SKM-1 (cell line): Measurements from ENCODE around the gene IGLL1.
"Not testable (repeated sequence)": the region's sequence is repeated elsewhere in the genome, so short reads cannot be mapped to it uniquely, and the experiment has no call there.

ENCODE experiments used
- DNase-seq: peaks from one replicate; lab custom pipeline; 2025; ENCODE audit not compliant: unreplicated experiment; lab: John Stamatoyannopoulos, UW

IGLL1 gene

DNA sequence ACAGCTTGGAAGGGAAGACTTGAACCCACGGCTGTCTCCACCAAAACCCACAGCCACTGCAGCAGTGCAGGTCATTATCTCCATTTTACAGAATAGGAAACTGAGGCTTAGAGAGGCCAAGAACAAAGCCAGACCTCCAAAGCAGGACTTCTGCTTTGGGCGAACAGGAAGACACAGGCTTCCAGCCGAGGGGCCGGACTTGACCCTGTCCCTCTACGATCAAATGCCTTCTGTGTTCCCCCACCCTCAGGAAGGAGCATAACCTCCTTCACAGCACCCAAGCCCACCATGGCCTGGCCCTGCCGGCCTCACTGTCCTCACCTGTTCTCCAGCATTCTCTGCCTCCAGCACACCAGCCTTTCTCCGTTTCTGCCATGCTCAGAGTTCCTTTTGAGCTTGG, 15.8 kb downstream of the IGLL1 start:
- DNase-seq = no peak

DNA sequence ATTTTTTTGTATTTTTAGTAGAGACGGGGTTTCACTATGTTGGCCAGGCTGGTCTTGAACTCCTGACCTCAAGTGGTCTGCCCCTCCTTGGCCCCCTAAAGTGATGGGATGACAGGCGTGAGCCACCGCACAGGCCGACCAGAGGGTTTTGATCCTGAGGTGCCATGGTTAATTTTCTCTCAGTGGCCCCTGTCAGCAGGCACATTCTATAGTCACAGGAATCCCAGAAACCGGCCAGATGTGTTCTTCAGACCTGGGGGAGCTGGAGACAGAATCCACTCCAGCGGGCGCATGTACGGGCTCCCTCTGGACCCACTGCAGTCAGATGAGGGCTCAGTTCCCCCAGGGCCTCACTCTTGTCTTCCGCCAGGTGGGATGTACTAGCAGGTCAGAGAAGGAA, 17.0 kb downstream of the IGLL1 start:
- no peak for DNase-seq

DNA sequence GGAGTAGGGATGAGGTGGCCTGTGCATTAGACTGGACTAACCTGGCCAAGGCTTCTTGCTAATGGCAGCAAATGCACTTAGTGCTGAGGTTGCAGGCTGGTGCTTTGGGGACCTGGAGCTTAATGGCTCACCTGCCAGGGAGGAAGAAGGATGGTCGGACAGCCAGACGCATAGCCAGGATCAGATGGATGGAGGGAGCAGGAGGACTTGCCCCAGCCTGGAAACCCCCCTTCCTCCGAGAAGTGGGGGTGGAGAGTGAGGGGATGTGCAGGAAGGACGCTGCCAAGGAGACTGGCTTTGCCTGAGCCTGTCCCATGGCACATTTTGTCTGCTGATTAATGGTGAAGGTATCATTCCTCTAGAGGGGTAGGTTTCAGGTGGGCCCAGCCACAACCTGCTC, 17.9 kb downstream of the IGLL1 start:
- DNase-seq = no peak

DNA sequence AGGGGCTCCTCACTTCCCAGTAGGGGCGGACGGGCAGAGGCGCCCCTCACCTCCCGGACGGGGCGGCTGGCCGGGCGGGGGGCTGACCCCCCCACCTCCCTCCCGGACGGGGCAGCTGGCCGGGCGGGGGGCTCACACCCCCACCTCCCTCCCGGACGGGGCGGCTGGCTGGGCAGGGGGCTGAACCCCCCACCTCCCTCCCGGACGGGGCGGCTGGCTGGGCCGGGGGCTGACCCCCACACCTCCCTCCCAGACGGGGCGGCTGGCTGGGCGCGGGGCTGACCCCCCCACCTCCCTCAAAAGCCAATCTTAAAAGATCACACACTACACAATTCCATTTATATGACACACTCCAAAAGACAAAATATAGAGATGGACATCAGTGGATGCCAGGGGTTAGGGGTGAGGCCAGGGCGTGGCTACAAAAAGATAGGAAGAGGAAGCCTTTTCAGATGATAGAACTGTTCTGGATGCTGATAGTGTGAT, 19.0 kb downstream of the IGLL1 start:
- not testable (repeated sequence) for DNase-seq

DNA sequence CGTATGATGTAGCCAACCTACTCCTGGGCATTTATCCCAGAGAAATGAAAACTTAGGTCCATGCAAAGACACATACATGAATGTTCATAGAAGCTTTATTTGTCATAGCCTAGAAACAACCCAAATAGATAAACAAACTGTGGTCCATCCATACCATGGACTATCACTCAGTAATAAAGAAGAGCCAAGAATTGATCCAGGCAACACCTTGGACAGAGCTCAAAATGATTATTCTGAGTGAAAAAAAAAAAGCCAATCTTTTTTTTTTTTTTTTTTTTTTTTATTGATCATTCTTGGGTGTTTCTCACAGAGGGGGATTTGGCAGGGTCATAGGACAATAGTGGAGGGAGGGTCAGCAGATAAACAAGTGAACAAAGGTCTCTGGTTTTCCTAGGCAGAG, 19.9 kb downstream of the IGLL1 start:
- DNase-seq = not testable (repeated sequence)

DNA sequence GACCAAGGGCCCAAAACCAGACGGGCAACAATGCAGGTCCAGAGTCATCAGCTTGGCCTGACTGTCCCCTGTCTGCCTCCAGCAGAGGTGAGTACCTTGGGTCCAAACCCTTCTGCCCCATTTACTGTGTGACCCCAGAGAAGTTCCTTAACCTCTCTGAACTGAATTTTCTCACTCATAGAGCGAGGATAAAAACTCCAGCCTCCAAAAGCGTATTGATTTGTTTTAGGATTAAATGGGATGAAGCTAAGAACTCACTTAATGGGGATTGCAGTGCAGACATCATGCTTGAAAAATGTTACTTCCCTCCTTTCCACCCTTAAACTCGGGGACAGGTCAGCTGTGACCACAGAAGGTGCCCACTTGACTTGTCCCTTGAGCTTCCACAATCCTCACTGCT, 22.6 kb downstream of the IGLL1 start:
- no peak for DNase-seq

DNA sequence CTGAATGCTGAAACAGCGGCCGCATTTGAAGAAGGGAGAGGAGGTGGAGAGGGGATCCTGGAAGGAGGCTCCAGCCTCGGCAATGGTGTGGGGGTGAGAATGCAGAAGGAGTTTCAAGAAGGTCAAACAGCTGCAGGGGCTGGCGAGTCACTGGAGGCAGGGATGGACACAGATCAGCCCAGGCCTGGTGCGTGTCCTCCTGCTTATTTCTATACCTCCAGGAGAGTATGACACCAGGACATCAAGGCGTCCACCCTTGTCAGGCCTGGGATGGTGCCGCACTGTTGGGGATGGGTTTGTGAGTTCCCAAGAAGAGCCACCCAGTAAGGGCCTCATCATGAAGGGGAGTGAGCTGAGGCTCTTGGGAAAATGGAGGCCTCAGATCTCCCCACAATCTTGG, 23.1 kb downstream of the IGLL1 start:
- DNase-seq = no peak

DNA sequence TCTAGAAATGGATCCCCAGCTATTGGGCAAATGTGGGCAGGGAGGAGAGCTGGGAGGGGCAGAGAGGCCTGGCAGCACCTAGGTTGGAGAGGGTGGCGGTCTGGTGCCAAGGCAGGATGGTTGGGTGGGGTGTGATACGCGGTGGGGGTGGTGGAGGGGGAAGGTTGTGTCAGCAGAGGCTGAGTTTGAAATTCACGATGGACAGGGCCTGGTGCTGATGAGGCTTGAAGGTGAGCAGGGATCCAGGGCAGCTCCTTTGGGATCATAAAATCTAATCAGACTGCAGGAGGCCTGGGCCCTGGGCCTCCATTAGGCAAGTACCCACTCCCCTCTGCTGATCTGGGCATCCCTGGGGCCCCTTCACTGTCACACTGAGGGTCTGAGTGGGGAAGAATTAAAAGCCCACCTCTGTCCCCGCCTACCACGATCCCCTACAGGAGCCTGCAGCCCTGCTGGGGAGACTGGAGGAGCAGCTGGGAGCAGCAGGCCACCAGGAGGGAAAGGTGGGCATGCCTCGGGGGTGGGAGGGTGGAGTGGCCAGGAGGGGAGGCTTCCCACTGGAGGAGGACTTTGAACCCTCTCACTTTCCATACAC, 24.0 kb downstream of the IGLL1 start:
- no peak for DNase-seq

DNA sequence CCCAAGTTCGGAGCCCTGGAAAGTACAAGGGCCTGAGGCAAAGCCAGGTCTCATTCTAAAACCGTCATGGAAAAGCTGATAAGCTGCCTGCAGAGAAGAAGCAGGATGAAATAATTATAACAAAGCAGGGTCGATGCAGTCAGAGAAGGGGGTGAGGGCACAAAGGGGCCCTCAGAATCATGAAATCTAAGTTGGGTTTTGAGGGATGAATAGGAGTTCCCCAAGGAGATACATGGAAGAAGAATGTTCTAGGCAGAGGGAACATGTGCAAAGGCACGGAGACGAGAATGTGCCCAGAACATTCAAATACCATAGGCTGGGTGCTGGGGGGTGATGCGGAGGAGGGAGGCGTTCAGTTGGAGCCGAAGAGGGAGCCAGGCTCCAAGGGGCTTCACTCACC, 25.0 kb downstream of the IGLL1 start:
- no peak for DNase-seq

DNA sequence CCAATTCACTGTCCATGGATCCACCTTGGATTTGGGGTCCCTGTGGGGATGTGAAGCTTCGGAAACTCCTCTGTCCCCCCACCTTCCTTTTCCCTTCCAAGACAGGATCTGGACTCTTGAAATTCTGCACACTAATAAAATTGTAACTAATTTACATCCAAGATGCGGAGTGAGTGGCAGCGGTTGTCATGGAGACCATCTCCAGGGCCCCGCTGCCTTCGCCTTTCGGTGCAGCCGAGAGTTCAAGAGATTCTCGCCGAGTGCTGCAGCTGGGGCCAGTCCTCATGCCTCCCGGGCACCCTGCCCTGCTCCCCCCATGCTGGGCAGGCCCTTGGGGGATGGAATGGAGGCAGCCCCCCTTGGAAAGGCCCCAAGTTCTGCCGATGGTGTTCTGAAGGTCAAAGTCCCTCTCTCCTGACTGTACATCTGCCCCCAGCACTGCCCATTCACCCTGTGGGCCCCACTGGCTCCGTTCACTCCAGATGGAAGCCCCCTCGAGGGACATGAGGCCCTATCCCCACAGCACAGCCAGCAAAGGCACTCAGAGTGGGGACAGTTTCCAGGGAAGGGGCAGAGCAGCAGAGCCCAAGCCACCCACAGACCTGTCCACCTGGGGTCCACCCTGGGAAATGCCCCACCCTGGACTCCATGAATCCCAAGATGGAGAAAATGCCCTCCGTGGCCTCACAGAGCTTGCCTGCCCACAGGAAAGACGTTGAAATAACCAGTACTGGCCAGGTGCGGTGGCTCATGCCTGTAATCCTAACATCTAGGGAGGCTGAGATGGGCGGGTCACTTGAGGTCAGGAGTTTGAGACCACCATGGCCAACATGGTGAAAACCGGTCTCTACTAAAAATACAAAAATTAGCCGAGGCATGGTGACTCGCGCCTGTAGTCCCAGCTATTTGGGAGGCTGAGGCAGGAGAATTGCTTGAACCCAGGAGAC, 25.9 kb downstream of the IGLL1 start:
- DNase-seq = no peak

DNA sequence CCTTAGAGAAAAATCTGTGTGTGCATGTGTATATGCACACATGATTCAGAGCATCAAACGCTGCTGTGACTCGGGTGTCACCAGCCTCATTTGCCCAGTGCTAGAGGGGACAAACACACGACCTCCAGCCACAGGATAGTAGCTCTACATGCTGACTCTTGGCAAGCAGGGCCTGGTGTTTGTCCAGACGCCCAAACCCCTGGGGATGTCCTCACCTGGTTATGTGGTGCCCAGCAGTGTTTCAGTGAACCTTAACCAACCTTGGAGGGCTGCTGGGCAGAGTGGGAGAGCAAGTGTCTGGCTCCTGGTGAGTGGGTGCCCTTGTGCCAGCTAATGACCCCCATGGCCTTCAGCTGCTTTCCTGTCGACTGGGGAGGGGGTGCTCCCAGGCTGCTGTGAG, 26.7 kb downstream of the IGLL1 start:
- no peak for DNase-seq

DNA sequence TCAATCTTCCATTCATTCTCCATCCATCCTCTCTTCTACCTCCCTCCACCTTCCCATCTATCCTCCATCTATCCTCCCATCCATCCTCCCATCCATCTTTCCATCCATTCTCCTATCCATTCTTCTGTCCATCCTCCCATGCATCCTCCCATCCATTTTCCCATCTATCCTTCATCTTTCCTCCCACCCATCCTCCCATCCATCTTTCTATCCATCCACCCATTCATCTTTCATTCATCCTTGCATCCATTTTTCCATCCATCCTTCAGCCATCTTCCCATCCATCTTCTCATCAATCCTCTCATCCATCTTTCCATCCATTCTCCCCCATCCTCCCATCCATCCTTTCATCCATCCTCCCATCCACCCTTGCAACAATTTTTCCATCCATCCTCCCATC, 27.5 kb downstream of the IGLL1 start:
- DNase-seq = no peak

DNA sequence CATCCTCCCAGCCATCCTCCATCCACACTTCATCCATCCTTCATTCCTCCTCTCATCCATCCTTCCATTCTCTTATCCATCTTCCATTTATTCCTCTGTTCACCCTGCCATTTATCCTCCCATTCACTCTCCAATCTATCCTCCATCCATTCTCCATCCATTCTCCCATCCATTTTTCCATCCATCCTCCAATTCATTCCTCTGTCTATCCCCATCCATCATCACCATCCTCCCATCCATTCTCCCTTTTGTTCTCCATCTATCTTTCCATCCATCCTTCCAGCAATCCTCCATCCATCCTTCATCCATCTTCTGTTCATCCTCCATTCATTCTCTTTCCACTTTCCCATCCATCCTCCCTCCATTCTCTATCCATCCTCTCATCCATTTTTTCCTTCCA, 28.7 kb downstream of the IGLL1 start:
- no peak for DNase-seq

DNA sequence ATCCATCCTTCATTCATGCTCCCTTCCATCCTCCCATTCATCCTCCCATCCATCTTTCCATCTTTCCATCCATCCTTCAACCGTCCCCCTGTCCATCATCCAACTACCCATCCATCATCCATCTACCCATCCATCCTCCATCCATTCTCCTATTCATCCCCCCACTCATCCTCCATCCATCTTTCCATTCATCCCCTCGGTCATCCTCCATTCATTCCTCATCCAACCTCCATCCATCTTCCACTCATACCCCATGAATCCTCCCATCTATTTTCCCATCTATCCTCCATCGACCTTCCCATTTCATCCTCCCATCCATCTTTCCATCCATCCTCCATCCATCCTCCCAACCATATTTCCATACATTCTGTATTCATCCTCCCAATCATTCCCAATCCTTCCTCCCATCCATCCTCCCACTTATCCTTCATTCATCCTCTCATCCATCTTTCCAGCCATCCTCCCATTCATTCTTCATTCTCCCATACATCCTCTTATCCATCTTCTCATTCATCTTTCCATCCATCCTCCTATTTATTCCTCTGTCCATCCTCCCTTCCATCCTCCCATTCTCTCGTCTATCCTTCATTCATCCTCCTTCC, 29.9 kb downstream of the IGLL1 start:
- no peak for DNase-seq

DNA sequence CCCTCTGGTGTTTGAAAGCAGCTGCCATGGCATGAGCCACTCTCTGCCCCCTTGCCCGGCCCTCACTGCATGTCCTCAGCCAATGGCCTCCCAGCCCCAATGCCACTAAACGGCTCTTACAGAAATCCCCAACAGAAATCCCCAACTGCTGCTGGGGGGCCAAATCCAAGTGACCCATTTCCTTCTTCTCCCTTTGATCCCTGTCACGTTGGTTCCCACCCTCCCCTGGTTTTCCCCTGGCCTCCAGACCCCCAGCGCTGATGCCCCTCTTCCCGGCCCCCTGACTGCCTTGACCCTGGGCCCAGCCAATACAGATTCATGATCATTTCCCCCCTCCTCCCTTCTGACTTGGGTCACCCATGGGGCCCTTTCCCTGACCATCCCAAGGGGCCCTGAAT, 30.9 kb downstream of the IGLL1 start:
- DNase-seq = no peak

DNA sequence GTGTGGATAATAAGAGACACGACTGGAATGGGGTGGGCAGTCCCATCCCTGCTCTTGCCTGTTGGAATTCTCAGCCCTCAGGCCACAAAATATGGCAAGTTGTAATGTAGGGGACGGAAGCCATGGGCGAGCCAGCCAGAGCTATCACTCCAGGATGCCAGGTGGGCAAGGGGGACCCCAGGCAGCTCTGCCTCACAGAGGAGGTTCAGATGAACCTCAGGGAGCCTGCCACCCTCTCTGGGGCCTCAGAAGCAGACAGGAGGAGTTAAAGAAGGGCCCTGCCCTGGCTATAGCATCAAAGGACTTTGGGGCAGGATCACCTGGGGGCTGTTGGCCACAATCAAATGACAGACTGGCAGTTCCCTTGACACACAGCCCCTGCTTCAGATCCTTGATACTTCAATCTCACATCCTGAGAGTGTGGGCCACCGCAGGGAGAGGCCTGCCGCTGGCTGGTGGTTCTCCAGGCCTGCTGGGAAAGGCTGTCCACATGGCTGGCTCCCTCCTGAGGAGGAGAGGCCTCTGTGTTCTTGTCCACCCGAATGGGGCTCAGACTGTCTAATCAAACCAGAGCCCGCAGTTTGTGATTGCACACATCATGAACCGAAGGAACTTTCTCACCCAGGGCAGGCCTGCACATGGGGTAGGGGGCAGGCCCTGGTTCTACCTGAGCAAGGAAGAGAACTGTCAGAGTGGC, 31.4 kb downstream of the IGLL1 start:
- no peak for DNase-seq

DNA sequence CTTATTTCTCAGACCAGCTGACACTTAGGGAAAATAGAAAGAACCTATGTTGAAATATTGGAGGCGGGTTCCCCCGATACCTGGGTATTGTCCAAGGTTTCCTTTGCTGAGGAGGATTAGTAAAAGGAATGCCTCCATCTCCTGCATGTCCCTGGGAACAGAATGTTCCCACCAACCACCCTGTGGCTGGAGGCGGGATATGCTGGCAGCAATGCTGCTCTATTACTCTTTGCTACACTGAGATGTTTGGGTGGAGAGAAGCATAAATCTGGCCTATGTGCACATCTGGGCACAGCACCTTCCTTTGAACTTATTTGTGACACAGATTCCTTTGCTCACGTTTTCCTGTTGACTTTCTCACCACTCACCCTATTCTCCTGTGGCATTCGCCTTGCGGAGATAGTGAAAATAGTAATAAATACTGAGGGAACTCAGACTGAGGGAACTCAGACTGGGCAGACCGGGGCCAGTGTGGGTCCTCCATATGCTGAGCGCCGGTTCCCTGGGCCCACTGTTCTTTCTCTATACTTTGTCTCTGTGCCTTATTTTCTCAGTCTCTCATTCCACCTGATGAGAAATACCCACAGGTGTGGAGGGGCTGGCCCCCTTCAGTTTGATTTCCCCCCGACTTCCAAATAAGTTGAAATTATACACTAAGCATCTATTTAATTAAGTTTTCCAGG, 32.1 kb downstream of the IGLL1 start:
- no peak for DNase-seq

DNA sequence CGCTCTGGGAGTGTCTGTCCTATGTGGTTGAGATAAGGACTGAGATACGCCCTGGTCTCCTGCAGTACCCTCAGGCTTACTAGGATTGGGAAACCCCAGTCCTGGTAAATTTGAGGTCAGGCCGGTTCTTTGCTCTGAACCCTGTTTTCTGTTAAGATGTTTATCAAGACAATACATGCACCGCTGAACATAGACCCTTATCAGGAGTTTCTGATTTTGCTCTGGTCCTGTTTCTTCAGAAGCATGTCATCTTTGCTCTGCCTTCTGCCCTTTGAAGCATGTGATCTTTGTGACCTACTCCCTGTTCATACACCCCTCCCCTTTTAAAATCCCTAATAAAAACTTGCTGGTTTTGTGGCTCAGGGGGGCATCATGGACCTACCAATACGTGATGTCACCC, 32.7 kb downstream of the IGLL1 start:
- DNase-seq = not testable (repeated sequence)

DNA sequence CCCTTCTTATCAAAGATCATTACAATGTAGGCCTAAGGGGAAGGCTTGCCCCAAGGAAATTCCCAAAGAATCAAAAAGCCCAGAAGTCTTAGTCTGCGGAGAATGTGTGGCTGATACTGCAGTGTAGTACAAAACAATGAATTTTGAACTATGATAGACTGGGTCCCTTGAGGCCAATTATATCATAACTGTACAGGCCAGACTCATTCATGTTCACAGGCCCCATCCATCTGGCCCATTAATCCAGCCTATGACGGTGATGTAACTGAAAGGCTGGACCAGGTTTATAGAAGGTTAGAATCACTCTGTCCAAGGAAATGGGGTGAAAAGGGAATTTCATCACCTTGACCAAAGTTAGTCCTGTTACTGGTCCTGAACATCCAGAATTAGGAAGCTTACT, 35.2 kb downstream of the IGLL1 start:
- DNase-seq = no peak

DNA sequence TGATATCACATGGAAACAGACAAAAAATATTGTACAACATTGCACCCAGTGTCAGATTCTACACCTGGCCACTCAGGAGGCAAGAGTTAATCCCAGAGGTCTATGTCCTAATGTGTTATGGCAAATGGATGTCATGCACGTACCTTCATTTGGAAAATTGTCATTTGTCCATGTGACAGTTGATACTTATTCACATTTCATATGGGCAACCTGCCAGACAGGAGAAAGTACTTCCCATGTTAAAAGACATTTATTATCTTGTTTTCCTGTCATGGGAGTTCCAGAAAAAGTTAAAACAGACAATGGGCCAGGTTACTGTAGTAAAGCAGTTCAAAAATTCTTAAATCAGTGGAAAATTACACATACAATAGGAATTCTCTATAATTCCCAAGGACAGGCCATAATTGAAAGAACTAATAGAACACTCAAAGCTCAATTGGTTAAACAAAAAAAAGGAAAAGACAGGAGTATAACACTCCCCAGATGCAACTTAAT, 36.5 kb downstream of the IGLL1 start:
- not testable (repeated sequence) for DNase-seq

DNA sequence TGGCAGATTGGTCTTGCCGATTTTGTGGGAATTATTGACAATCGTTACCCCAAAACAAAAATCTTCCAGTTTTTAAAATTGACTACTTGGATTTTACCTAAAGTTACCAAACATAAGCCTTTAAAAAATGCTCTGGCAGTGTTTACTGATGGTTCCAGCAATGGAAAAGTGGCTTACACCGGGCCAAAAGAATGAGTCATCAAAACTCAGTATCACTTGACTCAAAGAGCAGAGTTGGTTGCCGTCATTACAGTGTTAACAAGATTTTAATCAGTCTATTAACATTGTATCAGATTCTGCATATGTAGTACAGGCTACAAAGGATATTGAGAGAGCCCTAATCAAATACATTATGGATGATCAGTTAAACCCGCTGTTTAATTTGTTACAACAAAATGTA, 37.2 kb downstream of the IGLL1 start:
- no peak for DNase-seq
